ENCODE results near the gene ADGRG1. TPM values are rescaled to one million over a fixed set of nuclear protein-coding genes. Genes with fewer than 3 reads are reported as not detected.

ADGRG1 gene
- total RNA-seq, 1 donor from 2014 or later: 116 TPM

DNA sequence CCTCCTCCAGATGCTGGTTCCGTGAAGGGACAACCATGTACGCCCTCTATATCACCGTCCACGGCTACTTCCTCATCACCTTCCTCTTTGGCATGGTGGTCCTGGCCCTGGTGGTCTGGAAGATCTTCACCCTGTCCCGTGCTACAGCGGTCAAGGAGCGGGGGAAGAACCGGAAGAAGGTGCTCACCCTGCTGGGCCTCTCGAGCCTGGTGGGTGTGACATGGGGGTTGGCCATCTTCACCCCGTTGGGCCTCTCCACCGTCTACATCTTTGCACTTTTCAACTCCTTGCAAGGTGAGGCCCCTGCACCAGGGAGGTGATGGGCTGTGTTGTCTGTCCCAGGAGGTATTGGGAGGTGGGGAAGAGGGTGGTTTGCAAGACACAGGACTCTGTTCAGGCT is 57.2 kb downstream of the ADGRG1 start:
- H3K4me1 Mint-ChIP-seq (ENCODE audit: low read depth, unreplicated experiment): peaks cover 7% of the 10 kb centered on the region
- no peak overlapping the region for H3K27ac Mint-ChIP-seq (ENCODE audit: unreplicated experiment)
- peaks cover 8% of the 10 kb centered on the region for H3K27me3 Mint-ChIP-seq (ENCODE audit: unreplicated experiment)
- TF ChIP-seq, protein P1, sequence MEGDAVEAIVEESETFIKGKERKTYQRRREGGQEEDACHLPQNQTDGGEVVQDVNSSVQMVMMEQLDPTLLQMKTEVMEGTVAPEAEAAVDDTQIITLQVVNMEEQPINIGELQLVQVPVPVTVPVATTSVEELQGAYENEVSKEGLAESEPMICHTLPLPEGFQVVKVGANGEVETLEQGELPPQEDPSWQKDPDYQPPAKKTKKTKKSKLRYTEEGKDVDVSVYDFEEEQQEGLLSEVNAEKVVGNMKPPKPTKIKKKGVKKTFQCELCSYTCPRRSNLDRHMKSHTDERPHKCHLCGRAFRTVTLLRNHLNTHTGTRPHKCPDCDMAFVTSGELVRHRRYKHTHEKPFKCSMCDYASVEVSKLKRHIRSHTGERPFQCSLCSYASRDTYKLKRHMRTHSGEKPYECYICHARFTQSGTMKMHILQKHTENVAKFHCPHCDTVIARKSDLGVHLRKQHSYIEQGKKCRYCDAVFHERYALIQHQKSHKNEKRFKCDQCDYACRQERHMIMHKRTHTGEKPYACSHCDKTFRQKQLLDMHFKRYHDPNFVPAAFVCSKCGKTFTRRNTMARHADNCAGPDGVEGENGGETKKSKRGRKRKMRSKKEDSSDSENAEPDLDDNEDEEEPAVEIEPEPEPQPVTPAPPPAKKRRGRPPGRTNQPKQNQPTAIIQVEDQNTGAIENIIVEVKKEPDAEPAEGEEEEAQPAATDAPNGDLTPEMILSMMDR (IDR thresholded peaks at IDR 0.05; ENCODE audit: partially characterized antibody, unreplicated experiment): no peak
- no peak for DNase-seq
- no peaks in the 10 kb centered on the region for H3K36me3 Mint-ChIP-seq (ENCODE audit: unreplicated experiment)
- H3K4me3 Mint-ChIP-seq (ENCODE audit: unreplicated experiment): no peak overlapping the region
- peaks cover 5% of the 10 kb centered on the region for H3K9me3 Mint-ChIP-seq (ENCODE audit: unreplicated experiment)

DNA sequence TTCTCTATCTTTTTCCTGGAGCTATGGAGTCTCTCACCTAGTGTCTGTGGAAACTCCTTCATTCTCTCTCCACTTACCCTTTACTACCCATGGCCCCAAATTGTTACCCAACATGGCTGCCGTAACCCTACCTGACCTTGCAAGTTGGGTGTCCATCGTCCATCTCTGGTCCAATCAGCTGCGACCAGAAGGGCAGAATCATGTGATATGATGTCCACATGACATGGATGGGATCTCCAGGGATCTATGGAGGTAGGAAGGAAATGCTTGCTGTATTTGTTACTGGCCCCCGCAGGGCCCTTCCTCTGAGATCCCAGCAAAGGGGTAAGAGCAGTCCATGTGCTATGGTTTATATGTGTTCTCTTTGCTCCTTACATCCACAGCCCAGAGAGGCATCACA is 58.1 kb downstream of the ADGRG1 start:
- TF ChIP-seq, protein P1 (IDR thresholded peaks at IDR 0.05; ENCODE audit: partially characterized antibody, unreplicated experiment): no peak
- no peaks in the 10 kb centered on the region for H3K36me3 Mint-ChIP-seq (ENCODE audit: unreplicated experiment)
- H3K27me3 Mint-ChIP-seq (ENCODE audit: unreplicated experiment): peaks cover 8% of the 10 kb centered on the region
- no peak for DNase-seq
- H3K9me3 Mint-ChIP-seq (ENCODE audit: unreplicated experiment): peaks cover 5% of the 10 kb centered on the region
- H3K4me3 Mint-ChIP-seq (ENCODE audit: unreplicated experiment): no peak overlapping the region
- no peak overlapping the region for H3K27ac Mint-ChIP-seq (ENCODE audit: unreplicated experiment)
- peaks cover 7% of the 10 kb centered on the region for H3K4me1 Mint-ChIP-seq (ENCODE audit: low read depth, unreplicated experiment)

DNA sequence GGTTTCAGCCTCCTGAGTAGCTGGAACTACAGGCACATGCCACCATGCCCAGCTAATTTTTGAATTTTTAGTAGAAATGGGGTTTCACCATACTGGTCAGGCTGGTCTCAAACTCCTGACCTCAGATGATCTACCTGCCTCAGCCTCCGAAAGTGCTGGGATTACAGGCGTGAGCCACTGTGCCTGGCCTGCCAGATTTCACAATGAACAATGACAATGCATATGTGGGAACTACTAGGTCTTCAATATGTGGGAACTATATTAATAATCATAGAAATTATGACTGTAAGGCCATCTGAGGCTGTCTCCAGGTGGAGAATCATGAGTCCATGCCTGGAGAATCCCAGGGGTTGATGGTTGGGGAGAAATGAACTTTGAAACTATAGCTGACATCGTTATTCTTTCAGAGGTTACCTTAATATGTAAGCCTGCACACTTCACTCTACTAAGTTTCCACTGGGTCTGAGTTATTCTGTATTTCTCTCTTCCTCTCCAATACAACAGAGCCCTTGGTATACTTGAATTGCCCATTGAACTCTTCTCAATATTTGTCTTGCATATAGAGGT is 59.0 kb downstream of the ADGRG1 start:
- TF ChIP-seq, protein P1 (IDR thresholded peaks at IDR 0.05; ENCODE audit: partially characterized antibody, unreplicated experiment): no peak
- Mint-ChIP-seq H3K4me1 (ENCODE audit: low read depth, unreplicated experiment) (peaks cover 7% of the 10 kb centered on the region), H3K27me3 (ENCODE audit: unreplicated experiment) (peaks cover 8% of the 10 kb centered on the region), H3K36me3 (ENCODE audit: unreplicated experiment) (no peaks in the 10 kb centered on the region), H3K4me3 (ENCODE audit: unreplicated experiment) (no peak overlapping the region), H3K9me3 (ENCODE audit: unreplicated experiment) (peaks cover 5% of the 10 kb centered on the region), H3K27ac (ENCODE audit: unreplicated experiment) (no peak overlapping the region)
- no peak for DNase-seq

DNA sequence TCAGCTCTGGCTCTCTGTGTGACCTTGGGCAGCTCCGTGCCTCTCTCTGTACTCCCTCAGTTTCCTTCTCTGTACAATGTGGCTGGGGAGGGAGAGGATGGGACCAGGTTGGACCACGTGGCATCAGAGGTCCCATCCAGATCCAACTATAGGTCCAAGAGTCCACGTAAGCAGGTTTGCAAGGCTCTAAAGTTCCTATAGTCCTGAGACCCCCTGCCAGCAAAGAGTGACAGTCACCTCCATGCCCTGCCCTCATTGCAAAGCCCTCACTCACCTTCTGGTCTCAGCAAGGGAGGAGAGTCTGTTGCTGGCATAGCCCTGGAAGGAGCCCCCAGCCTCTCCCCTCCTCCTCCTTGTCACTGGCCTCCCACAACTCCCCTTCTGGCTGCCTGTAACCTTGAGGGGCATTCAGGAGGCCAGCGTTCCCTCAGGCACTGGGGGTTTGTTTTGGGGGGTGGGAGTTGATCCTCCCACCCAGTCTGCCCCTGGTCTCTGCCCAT is 60.1 kb downstream of the ADGRG1 start:
- peaks cover 7% of the 10 kb centered on the region for H3K4me1 Mint-ChIP-seq (ENCODE audit: low read depth, unreplicated experiment)
- no peak for DNase-seq
- H3K27me3 Mint-ChIP-seq (ENCODE audit: unreplicated experiment): peaks cover 8% of the 10 kb centered on the region
- TF ChIP-seq, protein P1 (IDR thresholded peaks at IDR 0.05; ENCODE audit: partially characterized antibody, unreplicated experiment): no peak
- H3K4me3 Mint-ChIP-seq (ENCODE audit: unreplicated experiment): no peak overlapping the region
- H3K27ac Mint-ChIP-seq (ENCODE audit: unreplicated experiment): no peak overlapping the region
- H3K36me3 Mint-ChIP-seq (ENCODE audit: unreplicated experiment): no peaks in the 10 kb centered on the region
- H3K9me3 Mint-ChIP-seq (ENCODE audit: unreplicated experiment): peaks cover 5% of the 10 kb centered on the region

DNA sequence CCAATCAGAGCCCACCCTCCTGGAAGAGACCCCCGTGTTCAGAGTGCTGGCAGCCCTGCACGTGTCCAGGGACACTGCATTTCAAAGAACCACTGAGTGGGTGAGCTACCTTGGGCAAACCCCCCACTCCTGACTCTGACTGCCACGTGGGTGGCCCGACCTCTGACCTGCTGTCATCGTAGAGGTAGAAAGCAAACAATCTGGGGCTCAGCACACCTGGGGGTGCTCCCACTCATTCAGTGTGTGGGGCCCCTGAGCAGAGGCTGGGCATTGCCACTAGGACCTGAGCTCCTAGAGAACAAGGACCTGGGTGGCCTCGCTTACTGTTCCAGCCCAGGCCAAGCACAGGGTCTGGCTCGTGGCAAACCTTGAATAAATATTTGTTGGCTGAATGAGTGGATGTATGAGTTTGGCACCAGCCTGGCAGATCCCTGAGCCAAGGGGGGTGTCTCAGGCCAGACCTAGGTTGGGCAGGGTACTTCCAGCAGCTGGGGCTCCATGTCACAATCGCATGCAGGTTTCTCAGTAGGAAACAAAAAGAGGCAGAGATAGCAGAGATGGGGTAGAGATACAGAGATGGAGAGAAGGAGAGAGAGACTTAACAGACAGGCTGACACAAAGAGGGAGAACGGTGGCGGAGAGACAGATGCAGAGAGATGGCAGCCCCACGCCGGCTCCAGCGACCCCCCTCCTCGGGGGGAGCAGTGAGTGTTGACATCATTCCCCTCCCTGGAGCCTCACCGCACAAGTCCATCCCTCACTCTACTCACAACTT is 60.7 kb downstream of the ADGRG1 start:
- H3K4me1 Mint-ChIP-seq (ENCODE audit: low read depth, unreplicated experiment): peaks cover 7% of the 10 kb centered on the region
- no peak for DNase-seq
- peaks cover 5% of the 10 kb centered on the region for H3K9me3 Mint-ChIP-seq (ENCODE audit: unreplicated experiment)
- no peak overlapping the region for H3K4me3 Mint-ChIP-seq (ENCODE audit: unreplicated experiment)
- H3K27ac Mint-ChIP-seq (ENCODE audit: unreplicated experiment): peak overlapping the region; percentile 64
- H3K36me3 Mint-ChIP-seq (ENCODE audit: unreplicated experiment): no peaks in the 10 kb centered on the region
- TF ChIP-seq, protein P1 (IDR thresholded peaks at IDR 0.05; ENCODE audit: partially characterized antibody, unreplicated experiment): no peak
- H3K27me3 Mint-ChIP-seq (ENCODE audit: unreplicated experiment): peaks cover 8% of the 10 kb centered on the region

All from glutamatergic neuron (in vitro differentiated cells).